HEK293 (cell line): ENCODE data around the gene PHAF1.

Source experiments
- CTCF ChIA-PET: fragments of 350-600 bp; formaldehyde crosslinking; extraction: SDS; loops from one replicate; lab custom pipeline; 2021; ENCODE audit warnings: antibody characterized with exemption; lab: Yijun Ruan, JAX
- POLR2A ChIA-PET: fragments of 300-600 bp; formaldehyde crosslinking; extraction: SDS; loops from one replicate; lab custom pipeline; 2020; ENCODE audit warnings: antibody characterized with exemption, inconsistent platforms; lab: Yijun Ruan, JAX
- H3K27ac ChIP-seq: fragments of 200-500 bp; sonication (Bioruptor generic); 2 replicates; pipeline ENCODE4 v1.5.1; 2014; ENCODE audit warnings: low read depth, low read length, control low read depth, inconsistent platforms; ENCODE audit errors: extremely low read depth
- H3K36me3 ChIP-seq, 2 experiments: fragments of 200-500 bp in 1 of 2; sonication (Bioruptor generic) in 1 of 2; 1 replicate in 1 of 2; 2 replicates in 1 of 2; pipeline ENCODE4 v1.5.1; 2014 to 2017; ENCODE audit warnings: inconsistent platforms in 2 of 2, low read length in 2 of 2; ENCODE audit not compliant: control insufficient read depth in 2 of 2, insufficient read depth in 1 of 2
- H3K4me1 ChIP-seq: fragments of 200-500 bp; sonication (Bioruptor generic); 2 replicates; pipeline ENCODE4 v1.5.1; 2014; ENCODE audit warnings: mild to moderate bottlenecking, low read length, inconsistent platforms; ENCODE audit not compliant: control insufficient read depth, insufficient read depth
- H3K4me3 ChIP-seq: 2 replicates; pipeline ENCODE4 v1.5.1; 2011; ENCODE audit warnings: low read depth, mild to moderate bottlenecking, control low read depth, low read length, moderate library complexity
- H3K9me3 ChIP-seq: fragments of 200-500 bp; sonication (Bioruptor generic); 2 replicates; pipeline ENCODE4 v1.5.1; 2014; ENCODE audit warnings: low read depth, low read length, inconsistent platforms; ENCODE audit not compliant: control insufficient read depth, insufficient read depth
- GLI2 ChIP-seq: fragments of 450-650 bp; formaldehyde crosslinking; IDR thresholded peaks from 2 replicates; pipeline ENCODE4; 2017; ENCODE audit warnings: missing biosample characterization, missing genetic modification characterization, low read depth, borderline replicate concordance
- GLIS2 ChIP-seq: fragments of 450-650 bp; formaldehyde crosslinking; IDR thresholded peaks from 2 replicates; pipeline ENCODE4 v1.5.1; 2016; ENCODE audit warnings: missing biosample characterization, missing genetic modification characterization
- IKZF3 ChIP-seq: fragments of 450-650 bp; IDR thresholded peaks from 2 replicates; pipeline ENCODE4 v1.5.0; 2018; ENCODE audit warnings: missing biosample characterization, mild to moderate bottlenecking, missing genetic modification characterization, moderate library complexity
- KLF10 ChIP-seq: fragments of 450-650 bp; IDR thresholded peaks from 2 replicates; pipeline ENCODE4 v1.5.1; 2018; ENCODE audit warnings: missing biosample characterization, mild to moderate bottlenecking, missing genetic modification characterization
- KLF8 ChIP-seq: fragments of 450-650 bp; formaldehyde crosslinking; IDR thresholded peaks from 2 replicates; pipeline ENCODE4 v1.5.1; 2016; ENCODE audit warnings: missing biosample characterization, missing genetic modification characterization
- PATZ1 ChIP-seq: fragments of 450-650 bp; formaldehyde crosslinking; IDR thresholded peaks from 2 replicates; pipeline ENCODE4 v1.5.1; 2016; ENCODE audit warnings: missing biosample characterization, missing genetic modification characterization
- SCRT2 ChIP-seq: fragments of 450-650 bp; formaldehyde crosslinking; IDR thresholded peaks from 2 replicates; pipeline ENCODE4 v1.5.1; 2016; ENCODE audit warnings: missing biosample characterization, missing genetic modification characterization
- SP2 ChIP-seq: fragments of 450-650 bp; formaldehyde crosslinking; IDR thresholded peaks from 2 replicates; pipeline ENCODE4 v1.5.1; 2016; ENCODE audit warnings: missing biosample characterization, missing genetic modification characterization
- SP3 ChIP-seq: fragments of 450-650 bp; formaldehyde crosslinking; IDR thresholded peaks from 2 replicates; pipeline ENCODE4 v1.5.1; 2016; ENCODE audit warnings: missing biosample characterization, missing genetic modification characterization
- YY2 ChIP-seq: fragments of 450-650 bp; formaldehyde crosslinking; IDR thresholded peaks from 2 replicates; pipeline ENCODE4 v1.5.1; 2016; ENCODE audit warnings: missing biosample characterization, missing genetic modification characterization
- ZBTB49 ChIP-seq: fragments of 450-650 bp; formaldehyde crosslinking; IDR thresholded peaks from 2 replicates; pipeline ENCODE4 v1.5.1; 2016; ENCODE audit warnings: missing biosample characterization, missing genetic modification characterization, low read depth
- ZEB2 ChIP-seq: fragments of 450-650 bp; formaldehyde crosslinking; IDR thresholded peaks from 2 replicates; pipeline ENCODE4 v1.5.1; 2016; ENCODE audit warnings: missing biosample characterization, missing genetic modification characterization
- ZFHX2 ChIP-seq: fragments of 450-650 bp; formaldehyde crosslinking; conservative IDR thresholded peaks from 2 replicates; pipeline ENCODE4 v1.5.1; 2016; ENCODE audit warnings: missing biosample characterization, missing genetic modification characterization
- ZFP41 ChIP-seq: fragments of 450-650 bp; formaldehyde crosslinking; IDR thresholded peaks from 2 replicates; pipeline ENCODE4 v1.5.1; 2016; ENCODE audit warnings: missing biosample characterization, missing genetic modification characterization, borderline replicate concordance
- ZFP69B ChIP-seq: fragments of 450-650 bp; formaldehyde crosslinking; IDR thresholded peaks from 2 replicates; pipeline ENCODE4 v1.5.1; 2016; ENCODE audit warnings: missing biosample characterization, missing genetic modification characterization
- ZNF112 ChIP-seq: fragments of 450-650 bp; formaldehyde crosslinking; IDR thresholded peaks from 2 replicates; pipeline ENCODE4 v1.5.0; 2017; ENCODE audit warnings: missing biosample characterization, missing genetic modification characterization
- ZNF148 ChIP-seq: fragments of 450-650 bp; formaldehyde crosslinking; IDR thresholded peaks from 2 replicates; pipeline ENCODE4 v1.5.0; 2017; ENCODE audit warnings: missing biosample characterization, missing genetic modification characterization, borderline replicate concordance
- ZNF202 ChIP-seq: fragments of 450-650 bp; formaldehyde crosslinking; IDR thresholded peaks from 2 replicates; pipeline ENCODE4 v1.5.1; 2016; ENCODE audit warnings: missing biosample characterization, missing genetic modification characterization, borderline replicate concordance
- ZNF302 ChIP-seq: fragments of 450-650 bp; formaldehyde crosslinking; IDR thresholded peaks from 2 replicates; pipeline ENCODE4 v1.5.1; 2016; ENCODE audit warnings: missing biosample characterization, missing genetic modification characterization, low read depth
- ZNF362 ChIP-seq: fragments of 450-650 bp; formaldehyde crosslinking; IDR thresholded peaks from 2 replicates; pipeline ENCODE4 v1.5.1; 2016; ENCODE audit warnings: missing biosample characterization, missing genetic modification characterization
- ZNF514 ChIP-seq: fragments of 450-650 bp; formaldehyde crosslinking; IDR thresholded peaks from 2 replicates; pipeline ENCODE4 v1.5.1; 2016; ENCODE audit warnings: missing biosample characterization, missing genetic modification characterization
- ZNF548 ChIP-seq: fragments of 450-650 bp; formaldehyde crosslinking; IDR thresholded peaks from 2 replicates; pipeline ENCODE4 v1.5.1; 2016; ENCODE audit warnings: missing biosample characterization, missing genetic modification characterization
- ZNF549 ChIP-seq: fragments of 450-650 bp; IDR thresholded peaks from 2 replicates; pipeline ENCODE4 v1.5.1; 2018; ENCODE audit warnings: missing biosample characterization, missing genetic modification characterization, mild to moderate bottlenecking, inconsistent platforms, moderate library complexity
- ZNF560 ChIP-seq: fragments of 450-650 bp; formaldehyde crosslinking; IDR thresholded peaks from 2 replicates; pipeline ENCODE4 v1.5.1; 2017; ENCODE audit warnings: missing biosample characterization, missing genetic modification characterization, borderline replicate concordance
- ZNF623 ChIP-seq: fragments of 450-650 bp; formaldehyde crosslinking; IDR thresholded peaks from 2 replicates; pipeline ENCODE4 v1.5.1; 2016; ENCODE audit warnings: missing biosample characterization, missing genetic modification characterization
- ZNF654 ChIP-seq: fragments of 450-650 bp; formaldehyde crosslinking; IDR thresholded peaks from 2 replicates; pipeline ENCODE4 v1.5.1; 2016; ENCODE audit warnings: low read depth, missing biosample characterization, missing genetic modification characterization
- ZNF701 ChIP-seq: fragments of 450-650 bp; formaldehyde crosslinking; IDR thresholded peaks from 2 replicates; pipeline ENCODE4 v1.5.1; 2016; ENCODE audit warnings: missing biosample characterization, missing genetic modification characterization
- ZNF837 ChIP-seq: fragments of 450-650 bp; formaldehyde crosslinking; IDR thresholded peaks from 2 replicates; pipeline ENCODE4 v1.5.1; 2016; ENCODE audit warnings: missing biosample characterization, missing genetic modification characterization

PHAF1 gene

GRCh38 chr16:67191995-67192681 is 82.4 kb downstream of the PHAF1 start, which contains the start of gene E2F4:
Gene E2F4, plus strand, starts transcription at chr16:67192155. Its CDS starts 73 bp downstream, at chr16:67192228.
- Histone ChIP-seq H3K4me3 (peak within 1 kb of the TSS; percentile 81), H3K9me3 (no peaks in the 10 kb centered on the region), H3K4me1 (peaks cover 7% of the 10 kb centered on the region), H3K36me3 (peaks cover 7 to 44% of the 10 kb centered on the region in 2 experiments; a peak in 2 of 3 replicates), H3K27ac (peak within 1 kb of the TSS; percentile 61)
- CTCF ChIA-PET: interaction anchor here (0.7 to 1.6 kb wide), 4 partner anchors 29 to 214 kb away, joined by 3 to 6 read pairs (median 4); no protein-coding TSS in a partner anchor
- POLR2A ChIA-PET: interaction anchor here (0.8 to 1.7 kb wide), 6 partner anchors 9 to 173 kb away, joined by 3 to 6 read pairs (median 4); partner anchors contain the start of genes MATCAP1 and TMEM208
- TF ChIP-seq ZNF514 (no peak), KLF8 (tag by site-specific recombination) (no peak), ZNF837 (no peak), ZFP41 (tag by site-specific recombination) (no peak), PATZ1 (no peak; the same call in 1 of the 2 replicates), SP2 (tag by site-specific recombination) (peak; percentile 81), ZNF362 (tag by site-specific recombination) (no peak), ZNF560 (tag by site-specific recombination) (no peak), SCRT2 (tag by site-specific recombination) (no peak), ZNF202 (tag by site-specific recombination) (no peak), ZFHX2 (tag by site-specific recombination) (peak; percentile 23; the same call in 1 of the 2 replicates), ZNF549 (tag by site-specific recombination) (no peak), ZNF148 (tag by site-specific recombination) (no peak), GLIS2 (tag by site-specific recombination) (no peak), ZNF548 (tag by site-specific recombination) (no peak), YY2 (tag by site-specific recombination) (peak; percentile 51; the same call in 1 of the 2 replicates), ZNF623 (tag by site-specific recombination) (no peak), GLI2 (tag by site-specific recombination) (no peak), KLF10 (tag by site-specific recombination) (peak; percentile 39; the same call in 1 of the 2 replicates), ZNF701 (tag by site-specific recombination) (no peak), ZBTB49 (no peak), ZEB2 (tag by site-specific recombination) (peak; percentile 44; the same call in 1 of the 2 replicates), ZNF654 (tag by site-specific recombination) (no peak), ZNF112 (tag by site-specific recombination) (no peak), ZNF302 (no peak), SP3 (0 out of 2 replicates have a peak, but pooled peaks have one; percentile 15), IKZF3 (tag by site-specific recombination) (no peak), ZFP69B (tag by site-specific recombination) (no peak)
